PC-3 (cell line): Measurements from ENCODE around the gene IQSEC1. TPM values are rescaled to one million over a fixed set of nuclear protein-coding genes. Genes with fewer than 3 reads are reported as not detected.

ENCODE experiments used
- ATAC-seq: fragments of 200-7000 bp; cut with Tn5 transposase; 2 replicates; pipeline ENCODE4 v1.9.1; 2020; ENCODE audit warnings: mild to moderate bottlenecking, moderate library complexity
- BruUV-seq: library from RNA; stranded (reverse); fragments of 400-500 nt; replicated peaks from 2 replicates; lab custom pipeline; 2021; lab: Mats Ljungman, UMichigan
- CTCF ChIA-PET: fragments of 300-600 bp; sonication (Branson Sonifier 250); formaldehyde crosslinking; loops from one replicate; lab custom pipeline; 2022; ENCODE audit warnings: antibody characterized with exemption; lab: Charles Lee
- POLR2A ChIA-PET: fragments of 300-600 bp; sonication (Branson Sonifier 250); formaldehyde crosslinking; loops from one replicate; lab custom pipeline; 2022; ENCODE audit warnings: antibody characterized with exemption; ENCODE audit not compliant: unreplicated experiment; lab: Charles Lee
- DNase-seq: peaks from one replicate; pipeline ENCODE4 v3.0.0-alpha.2; 2015
- H2AFZ ChIP-seq: fragments of 300-600 bp; sonication (generic); 2 replicates; pipeline ENCODE4 v1.6.0; 2016; ENCODE audit warnings: antibody characterized with exemption, low read length
- H3F3A ChIP-seq: fragments of 300-600 bp; sonication (generic); one replicate; pipeline ENCODE4 v1.6.0; 2017; ENCODE audit warnings: antibody characterized with exemption, low read length, control low read depth, mild to moderate bottlenecking; ENCODE audit not compliant: unreplicated experiment
- H3K27ac ChIP-seq: fragments of 300-600 bp; sonication (generic); 2 replicates; pipeline ENCODE4 v1.5.1; 2016; ENCODE audit warnings: mild to moderate bottlenecking, low read length
- H3K27me3 ChIP-seq: fragments of 300-600 bp; sonication (generic); 2 replicates; pipeline ENCODE4 v1.6.1; 2016; ENCODE audit warnings: low read length, mixed read lengths
- H3K36me3 ChIP-seq: fragments of 300-600 bp; sonication (generic); 2 replicates; pipeline ENCODE4 v1.6.1; 2016; ENCODE audit warnings: low read depth, mixed run types, low read length, mixed read lengths
- H3K4me1 ChIP-seq: fragments of 300-600 bp; sonication (generic); 2 replicates; pipeline ENCODE4 v1.5.1; 2016; ENCODE audit warnings: low read length; ENCODE audit not compliant: insufficient read depth
- H3K4me2 ChIP-seq: fragments of 300-600 bp; sonication (generic); 2 replicates; pipeline ENCODE4 v1.6.0; 2016; ENCODE audit warnings: low read length
- H3K4me3 ChIP-seq: fragments of 300-600 bp; sonication (generic); 2 replicates; pipeline ENCODE4 v1.5.1; 2016; ENCODE audit warnings: mild to moderate bottlenecking, low read length, mixed read lengths
- H3K79me2 ChIP-seq: fragments of 300-600 bp; sonication (generic); 2 replicates; pipeline ENCODE4 v1.6.1; 2017; ENCODE audit warnings: low read length, mixed read lengths
- H3K9ac ChIP-seq: fragments of 300-600 bp; sonication (generic); 2 replicates; pipeline ENCODE4 v1.6.0; 2016; ENCODE audit warnings: mild to moderate bottlenecking, low read length
- H3K9me2 ChIP-seq: fragments of 300-600 bp; sonication (generic); replicated peaks from 2 replicates; pipeline ENCODE4 v1.6.1; 2016; ENCODE audit warnings: mixed run types, low read length, mixed read lengths
- H3K9me3 ChIP-seq: fragments of 300-600 bp; sonication (generic); 2 replicates; pipeline ENCODE4 v1.6.1; 2016; ENCODE audit warnings: low read length, mixed read lengths
- H4K20me1 ChIP-seq: fragments of 300-600 bp; sonication (generic); 2 replicates; pipeline ENCODE4 v1.6.1; 2016; ENCODE audit warnings: low read length, mixed read lengths
- CTCF ChIP-seq: fragments of 300-600 bp; sonication (generic); conservative IDR thresholded peaks from 2 replicates; pipeline ENCODE4 v1.5.1; 2017; ENCODE audit warnings: antibody characterized with exemption, low read depth, mild to moderate bottlenecking, low read length
- EZH2 ChIP-seq: fragments of 300-600 bp; sonication (generic); IDR thresholded peaks from one replicate; pipeline ENCODE4 v1.6.1; 2017; ENCODE audit warnings: antibody characterized with exemption, mild to moderate bottlenecking, low read length; ENCODE audit not compliant: unreplicated experiment
- EZH2phosphoT487 ChIP-seq: fragments of 300-600 bp; sonication (generic); IDR thresholded peaks from 2 replicates; pipeline ENCODE4 v1.6.1; 2018; ENCODE audit warnings: mild to moderate bottlenecking, antibody characterized with exemption, low read length, borderline replicate concordance
- intact Hi-C: fragments of 100-400 bp; cut with micrococcal nuclease; formaldehyde crosslinking; loops from 2 replicates; pipeline ENCODE4 v1.9.0; 2023
- total RNA-seq: library from RNA; depleted of rRNA; stranded (reverse); fragments of >200 nt; gene quantifications from 2 replicates; pipeline ENCODE4 v1.2.3, GENCODE V29; 2014

IQSEC1 gene
- total RNA-seq, 1 experiment from 2014 or later = 37.9 TPM

- intact Hi-C loops = no loop called here
- H3K27me3 ChIP-seq = no peaks in the 10 kb centered on the region
- CTCF ChIA-PET = no interaction called here
- H2AFZ ChIP-seq = no peak overlapping the region
- no TSS peak for BruUV-seq
- no peak overlapping the region for H3K9ac ChIP-seq
- H3K9me3 ChIP-seq = no peaks in the 10 kb centered on the region
- H3K79me2 ChIP-seq = 0 out of 2 replicates have a peak, but pooled peaks cover 4% of the 10 kb centered on the region
- POLR2A ChIA-PET = no interaction called here
- no peak for ATAC-seq
- no peak overlapping the region for H3K4me2 ChIP-seq
- no peaks in the 10 kb centered on the region for H3K36me3 ChIP-seq
- DNase-seq = no peak
- no peak overlapping the region for H3K4me3 ChIP-seq
- no peak overlapping the region for H3K27ac ChIP-seq
- TF ChIP-seq EZH2 (no peak), EZH2phosphoT487 (no peak), CTCF (no peak)
- H4K20me1 ChIP-seq = no peaks in the 10 kb centered on the region
- no peaks in the 10 kb centered on the region for H3F3A ChIP-seq
- no peaks in the 10 kb centered on the region for H3K9me2 ChIP-seq
- H3K4me1 ChIP-seq = peaks cover 18% of the 10 kb centered on the region
Observed at GRCh38 chr3:12986521-12986920, 86.7 kb downstream of the IQSEC1 start.

DNA sequence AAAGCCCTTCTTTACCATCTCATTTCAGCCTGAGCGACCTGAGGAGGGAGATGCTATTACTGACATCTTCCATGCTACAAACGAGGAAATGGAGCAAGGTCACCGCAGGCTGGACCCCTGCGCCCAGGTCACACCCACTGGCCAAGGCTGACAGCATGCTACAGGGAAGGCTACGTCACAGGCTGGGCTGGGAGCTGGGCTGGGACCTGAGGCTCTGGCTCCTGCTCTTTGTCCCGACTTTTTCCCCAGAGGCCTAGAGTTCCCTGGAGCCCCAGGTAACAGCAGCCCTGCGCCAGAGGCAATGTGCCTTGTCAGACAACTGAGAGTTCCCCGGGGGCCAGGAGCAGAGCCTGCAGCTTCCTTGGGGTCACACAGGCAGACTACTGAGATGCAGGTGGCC, 87.2 kb downstream of the IQSEC1 start:
- no peak overlapping the region for H2AFZ ChIP-seq
- H3K9me3 ChIP-seq = no peaks in the 10 kb centered on the region
- H3K79me2 ChIP-seq = 0 out of 2 replicates have a peak, but pooled peaks cover 4% of the 10 kb centered on the region
- no peaks in the 10 kb centered on the region for H3K27me3 ChIP-seq
- DNase-seq (no peak), ATAC-seq (no peak)
- H3K27ac ChIP-seq = no peak overlapping the region
- ChIA-PET CTCF (interaction anchor here (1.1 kb wide), 1 partner anchor 9 kb away, joined by 3 read pairs; no protein-coding TSS in a partner anchor), POLR2A (no interaction called here)
- intact Hi-C loops = no loop called here
- no peaks in the 10 kb centered on the region for H4K20me1 ChIP-seq
- H3K9ac ChIP-seq = no peak overlapping the region
- H3K36me3 ChIP-seq = no peaks in the 10 kb centered on the region
- no peaks in the 10 kb centered on the region for H3F3A ChIP-seq
- TF ChIP-seq EZH2 = no peak
- TF ChIP-seq EZH2phosphoT487 = no peak
- TF ChIP-seq CTCF = no peak
- no peak overlapping the region for H3K4me2 ChIP-seq
- H3K4me3 ChIP-seq = no peak overlapping the region
- peaks cover 13% of the 10 kb centered on the region for H3K4me1 ChIP-seq
- no peaks in the 10 kb centered on the region for H3K9me2 ChIP-seq
- BruUV-seq = no TSS peak

DNA sequence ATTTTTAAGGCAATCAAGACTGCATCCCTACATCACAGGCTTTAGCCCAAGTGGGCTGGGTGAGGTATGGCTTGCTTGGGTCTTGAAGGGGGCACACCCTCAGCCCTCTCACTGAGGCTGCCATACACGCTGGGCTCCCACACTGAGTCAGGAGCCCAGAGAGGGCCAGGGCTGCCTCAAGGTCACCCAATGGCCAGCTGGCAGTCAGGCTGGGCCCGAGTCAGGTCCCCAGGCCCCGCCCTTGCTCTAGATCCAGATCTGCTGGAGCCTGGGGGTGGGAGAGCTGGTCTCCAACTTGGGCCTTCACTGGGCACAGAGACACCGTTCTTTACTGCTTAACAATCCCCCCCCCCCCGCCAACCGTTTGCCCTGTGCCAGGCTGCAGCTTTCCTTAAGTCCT, 88.1 kb downstream of the IQSEC1 start:
- TF ChIP-seq CTCF = no peak
- no peak for TF ChIP-seq EZH2phosphoT487
- no peak for TF ChIP-seq EZH2
- ChIA-PET POLR2A (no interaction called here), CTCF (interaction anchor here (1.1 kb wide), 1 partner anchor 10 kb away, joined by 3 read pairs; no protein-coding TSS in a partner anchor)
- H3F3A ChIP-seq = no peaks in the 10 kb centered on the region
- H3K79me2 ChIP-seq = 0 out of 2 replicates have a peak, but pooled peaks cover 4% of the 10 kb centered on the region
- H4K20me1 ChIP-seq = no peaks in the 10 kb centered on the region
- H3K9ac ChIP-seq = no peak overlapping the region
- intact Hi-C loops = no loop called here
- no TSS peak for BruUV-seq
- DNase-seq (no peak), ATAC-seq (no peak)
- no peaks in the 10 kb centered on the region for H3K9me2 ChIP-seq
- no peaks in the 10 kb centered on the region for H3K27me3 ChIP-seq
- H3K9me3 ChIP-seq = no peaks in the 10 kb centered on the region
- no peaks in the 10 kb centered on the region for H3K36me3 ChIP-seq
- H3K27ac ChIP-seq = no peak overlapping the region
- no peak overlapping the region for H3K4me2 ChIP-seq
- no peak overlapping the region for H2AFZ ChIP-seq
- H3K4me1 ChIP-seq = peaks cover 4% of the 10 kb centered on the region
- H3K4me3 ChIP-seq = no peak overlapping the region
